Measurements from ENCODE around the gene MROH8. TPM values are rescaled to one million over a fixed set of nuclear protein-coding genes. Genes with fewer than 3 reads are reported as not detected.

Gene MROH8
- total RNA-seq, 2 experiments from 2014 or later: 2.1 to 3.1 TPM

DNA sequence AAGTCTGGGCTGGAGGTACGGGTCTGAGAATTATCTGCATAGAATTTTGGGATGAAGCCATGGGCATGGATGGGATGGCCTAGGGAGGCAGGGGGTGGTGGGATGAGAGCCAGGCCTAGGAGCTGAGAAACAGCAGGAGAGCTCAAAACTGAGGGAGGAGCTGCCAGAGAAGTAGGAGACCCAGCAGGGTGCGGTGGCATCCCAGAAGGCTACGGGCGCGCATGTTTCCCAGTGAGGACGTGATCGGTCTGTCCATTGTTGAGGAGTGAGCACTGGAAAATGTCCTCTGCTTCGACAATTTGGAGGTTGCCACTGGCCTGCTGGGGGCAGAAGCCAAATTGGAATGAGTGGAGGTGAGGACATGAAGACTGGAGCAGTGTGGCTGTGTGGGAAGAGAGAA, 14.5 kb upstream of the MROH8 start:
- no peaks in the 10 kb centered on the region for H3K9me3 Mint-ChIP-seq
- peaks cover 69% of the 10 kb centered on the region for H3K4me1 Mint-ChIP-seq (ENCODE audit: low read depth)
- H3K36me3 Mint-ChIP-seq (ENCODE audit: low read depth): peaks cover 54% of the 10 kb centered on the region
- POLR2A ChIA-PET: interaction anchor here (1.4 kb wide), 1 partner anchor 98 kb away, joined by 4 read pairs; the partner anchor contains the start of gene RBL1
- DNase-seq (no peak), ATAC-seq (no peak)
- H3K4me3 Mint-ChIP-seq: no peak overlapping the region
- peak overlapping the region; percentile 50 for H3K27ac Mint-ChIP-seq
- no peaks in the 10 kb centered on the region for H3K27me3 Mint-ChIP-seq
- intact Hi-C loops (cut with micrococcal nuclease): loop anchor here (5.0 kb wide), 1 partner anchor 188 kb away; no protein-coding TSS in a partner anchor
- CTCF ChIA-PET: interaction anchor here (2.4 to 11.3 kb wide), 7 partner anchors 9 to 340 kb away, joined by 8 to 123 read pairs (median 21); partner anchors contain the start of genes MROH8 and RPN2
- no peak for TF ChIP-seq CTCF (IDR thresholded peaks at IDR 0.05)

GRCh38 chr20:37193226-37193625, 13.9 kb upstream of the MROH8 start:
- Mint-ChIP-seq H3K36me3 (ENCODE audit: low read depth) (peaks cover 54% of the 10 kb centered on the region), H3K4me3 (no peak overlapping the region), H3K4me1 (ENCODE audit: low read depth) (peaks cover 69% of the 10 kb centered on the region), H3K27me3 (no peaks in the 10 kb centered on the region), H3K27ac (peak overlapping the region; percentile 41), H3K9me3 (no peaks in the 10 kb centered on the region)
- intact Hi-C loops (cut with micrococcal nuclease): loop anchor here (5.0 kb wide), 1 partner anchor 189 kb away; no protein-coding TSS in a partner anchor
- ChIA-PET POLR2A (interaction anchor here (1.4 to 4.9 kb wide), 2 partner anchors 14 to 98 kb away, joined by 4 to 30 read pairs; partner anchors contain the start of genes MROH8, RBL1 and RPN2), CTCF (interaction anchor here (0.9 to 11.3 kb wide), 5 partner anchors 18 to 341 kb away, joined by 3 to 123 read pairs (median 21); partner anchors contain the start of genes MROH8 and RPN2)
- TF ChIP-seq CTCF (IDR thresholded peaks at IDR 0.05): no peak
- no peak for DNase-seq
- no peak for ATAC-seq

GRCh38 chr20:37192137-37192854, 12.9 kb upstream of the MROH8 start:
- intact Hi-C loops (cut with micrococcal nuclease): loop anchor here (5.0 kb wide), 1 partner anchor 190 kb away; no protein-coding TSS in a partner anchor
- Mint-ChIP-seq H3K36me3 (ENCODE audit: low read depth) (peaks cover 58% of the 10 kb centered on the region), H3K4me3 (no peak overlapping the region), H3K27me3 (no peaks in the 10 kb centered on the region), H3K9me3 (no peaks in the 10 kb centered on the region), H3K4me1 (ENCODE audit: low read depth) (peaks cover 74% of the 10 kb centered on the region), H3K27ac (no peak overlapping the region)
- ChIA-PET CTCF (interaction anchor here (0.5 to 11.3 kb wide), 19 partner anchors 9 to 598 kb away, joined by 3 to 123 read pairs (median 5); partner anchors contain the start of genes MROH8 and RPN2), POLR2A (interaction anchor here (1.4 to 4.9 kb wide), 2 partner anchors 14 to 97 kb away, joined by 4 to 30 read pairs; partner anchors contain the start of genes MROH8, RBL1 and RPN2)
- DNase-seq (peak; percentile 83), ATAC-seq (peak; percentile 85)
- peak; percentile 90 for TF ChIP-seq CTCF (IDR thresholded peaks at IDR 0.05)

GRCh38 chr20:37190354-37191112, 11.2 kb upstream of the MROH8 start:
- ATAC-seq: no peak
- POLR2A ChIA-PET: interaction anchor here (0.9 to 4.9 kb wide), 3 partner anchors 12 to 98 kb away, joined by 3 to 30 read pairs (median 3); partner anchors contain the start of genes MROH8 and RPN2
- Mint-ChIP-seq H3K4me1 (ENCODE audit: low read depth) (peaks cover 72% of the 10 kb centered on the region), H3K9me3 (no peaks in the 10 kb centered on the region), H3K27me3 (no peaks in the 10 kb centered on the region), H3K27ac (peak overlapping the region; percentile 90), H3K36me3 (ENCODE audit: low read depth) (peaks cover 56% of the 10 kb centered on the region), H3K4me3 (no peak overlapping the region)
- CTCF ChIA-PET: interaction anchor here (0.8 to 11.3 kb wide), 8 partner anchors 8 to 343 kb away, joined by 3 to 123 read pairs (median 5); partner anchors contain the start of genes MROH8 and RPN2
- DNase-seq: no peak
- no peak for TF ChIP-seq CTCF (IDR thresholded peaks at IDR 0.05)
- intact Hi-C loops (cut with micrococcal nuclease): loop anchor here (5.0 kb wide), 1 partner anchor 192 kb away; no protein-coding TSS in a partner anchor
